Pulmonary artery endothelial cell (primary cell): Measurements from ENCODE around the gene KNDC1. TPM values are rescaled to one million over a fixed set of nuclear protein-coding genes. Genes with fewer than 3 reads are reported as not detected.
"Not testable (repeated sequence)": the region's sequence is repeated elsewhere in the genome, so short reads cannot be mapped to it uniquely, and the experiment has no call there.

Experiments
- DNase-seq: peaks from one replicate; pipeline ENCODE4 v3.0.0-alpha.2; 2011; ENCODE audit warnings: low read depth, low spot score
- total RNA-seq: library from RNA; depleted of rRNA; stranded (reverse); fragments of >200 nt; gene quantifications from 2 replicates; pipeline ENCODE4 v1.2.3, GENCODE V29; 2014

KNDC1 gene
- total RNA-seq, 1 donor from 2014 or later: not detected

DNA sequence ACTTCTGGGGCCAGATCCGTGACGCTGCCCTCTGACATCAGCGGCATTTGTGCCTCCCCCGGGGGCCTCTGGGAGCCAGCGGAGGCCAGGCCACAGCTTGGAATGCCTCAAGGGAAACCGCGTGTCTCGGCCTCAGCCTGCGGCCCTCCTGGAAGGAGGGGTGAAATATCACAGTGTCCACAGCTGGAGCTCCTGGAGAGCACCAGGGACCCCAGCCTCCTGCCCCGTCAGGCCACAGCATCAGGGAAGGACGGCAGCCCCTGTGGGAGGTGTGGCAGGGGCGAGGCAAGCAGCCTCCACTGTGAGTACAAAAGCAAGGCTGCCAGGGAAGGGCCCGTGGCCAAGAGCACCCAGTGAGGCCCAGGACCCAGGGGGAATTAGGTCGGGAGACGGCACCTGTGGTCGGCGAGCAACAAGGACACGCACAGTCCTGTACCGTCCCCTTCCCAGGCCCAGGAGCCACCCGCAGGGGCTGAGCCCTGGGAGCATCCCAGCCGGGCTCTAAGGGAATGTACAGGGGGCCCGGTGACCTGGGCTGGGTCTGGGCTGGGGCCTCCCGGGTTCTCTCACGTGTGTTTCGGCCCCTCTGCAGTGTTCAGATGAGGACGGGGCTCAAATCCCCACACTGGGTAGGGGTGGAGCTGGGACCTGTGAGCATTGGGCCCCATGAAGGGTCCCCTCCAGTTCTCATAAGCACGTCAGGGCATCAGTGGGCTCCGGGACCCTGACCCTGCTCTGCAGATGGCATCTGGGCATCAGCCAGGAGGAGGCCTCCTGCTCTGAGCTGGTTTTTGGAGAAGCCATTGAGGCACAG is 18.7 kb upstream of the KNDC1 start:
- DNase-seq: no peak

GRCh38 chr10:133141958-133142340 is 18.1 kb upstream of the KNDC1 start:
- no peak for DNase-seq

DNA sequence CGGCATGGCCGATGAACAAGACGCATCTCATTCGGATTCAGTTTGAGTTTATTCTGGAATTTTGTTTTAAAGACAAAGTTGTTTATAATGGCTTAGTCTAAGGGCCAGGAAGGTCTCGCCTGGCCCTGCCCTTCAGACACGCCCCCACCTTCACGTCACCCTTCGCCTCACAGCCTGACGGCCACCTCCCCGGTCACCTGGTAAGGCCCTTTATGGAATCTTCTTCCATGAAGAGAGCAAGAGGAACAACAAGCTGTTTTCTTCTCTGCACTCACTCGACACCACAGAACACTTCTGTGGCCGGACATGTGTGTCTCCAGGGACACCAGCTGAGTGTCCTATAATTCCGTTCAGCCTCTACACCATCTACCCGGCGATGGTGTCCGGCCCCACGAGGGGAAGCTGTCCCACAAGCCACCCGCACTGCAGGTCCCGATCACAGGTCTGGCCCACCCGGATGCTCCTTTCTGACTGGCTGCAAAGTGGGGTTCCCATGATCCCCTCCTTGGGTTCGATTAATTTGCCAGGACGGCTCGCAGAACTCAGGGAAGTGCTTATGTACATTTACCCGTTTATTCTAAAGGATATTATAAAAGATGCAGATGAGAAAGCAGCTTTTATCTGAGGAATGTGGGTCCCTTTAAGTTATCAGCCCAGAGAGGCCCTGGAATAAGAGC is 17.4 kb upstream of the KNDC1 start:
- DNase-seq: no peak

- no peak for DNase-seq
Measured at GRCh38 chr10:133143200-133143533, 16.9 kb upstream of the KNDC1 start.

DNA sequence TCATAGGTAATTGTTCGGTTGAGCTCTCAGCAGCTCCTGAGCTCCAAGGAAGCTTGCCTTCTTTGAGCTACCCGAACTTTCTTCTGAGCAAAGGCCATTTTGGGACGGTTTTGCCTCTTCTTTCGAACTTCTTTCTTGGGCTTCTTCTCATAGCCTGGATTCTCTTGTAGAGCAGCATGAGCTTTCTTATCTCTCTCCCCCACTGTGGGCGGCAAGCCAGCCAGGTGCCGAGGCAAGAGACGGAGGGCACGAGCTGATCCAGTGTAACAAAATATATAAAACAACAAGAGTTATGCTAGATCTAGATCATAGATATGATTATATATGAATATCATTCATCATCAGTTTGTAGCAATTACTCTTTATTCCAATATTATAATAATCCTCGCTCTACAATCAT is 16.5 kb upstream of the KNDC1 start:
- no peak for DNase-seq

- DNase-seq: no peak
Measured at GRCh38 chr10:133144771-133145170, 15.2 kb upstream of the KNDC1 start.

- DNase-seq: no peak
Measured at GRCh38 chr10:133150226-133150625, 9.8 kb upstream of the KNDC1 start.

- no peak for DNase-seq
Measured at GRCh38 chr10:133150656-133151055, 9.4 kb upstream of the KNDC1 start.

DNA sequence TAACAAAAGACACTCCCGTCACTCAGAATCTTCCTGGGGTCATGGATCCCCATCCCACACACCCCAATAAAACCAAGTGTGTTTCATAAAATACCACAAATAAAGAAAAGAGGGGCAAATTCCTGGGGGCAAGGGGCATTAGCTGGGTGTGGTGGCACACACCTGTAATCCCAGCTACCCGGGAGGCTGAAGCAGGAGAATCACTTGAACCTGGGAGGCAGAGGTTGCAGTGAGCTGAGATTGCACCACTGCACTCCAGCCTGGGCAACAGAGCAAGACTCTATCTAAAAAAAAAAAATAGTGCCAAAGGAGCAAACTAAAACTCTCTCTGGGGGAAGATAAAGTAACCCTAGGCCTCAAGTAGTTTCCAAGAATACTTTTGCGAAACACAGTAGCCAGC is 8.9 kb upstream of the KNDC1 start:
- not testable (repeated sequence) for DNase-seq

DNA sequence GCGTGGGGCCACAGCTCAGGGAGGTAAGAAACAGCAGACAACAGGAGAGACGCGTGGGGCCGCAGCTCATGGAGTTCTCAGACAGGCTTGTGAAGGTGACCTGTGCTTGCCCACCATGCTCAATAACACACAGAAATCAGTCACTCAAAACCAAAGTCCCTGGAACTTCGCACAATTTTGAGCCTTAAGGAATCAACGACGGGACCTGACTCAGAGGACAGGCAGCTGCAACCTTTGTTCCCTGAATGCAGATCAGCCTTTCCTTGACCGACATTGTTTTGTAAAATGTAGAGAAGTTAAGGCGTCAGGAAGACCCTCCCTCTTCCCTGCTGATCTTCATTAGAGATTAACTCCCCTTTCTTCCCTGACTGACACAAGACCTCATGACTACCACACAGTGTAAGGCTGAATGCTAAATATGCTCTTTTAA is 8.5 kb upstream of the KNDC1 start:
- no peak for DNase-seq

DNA sequence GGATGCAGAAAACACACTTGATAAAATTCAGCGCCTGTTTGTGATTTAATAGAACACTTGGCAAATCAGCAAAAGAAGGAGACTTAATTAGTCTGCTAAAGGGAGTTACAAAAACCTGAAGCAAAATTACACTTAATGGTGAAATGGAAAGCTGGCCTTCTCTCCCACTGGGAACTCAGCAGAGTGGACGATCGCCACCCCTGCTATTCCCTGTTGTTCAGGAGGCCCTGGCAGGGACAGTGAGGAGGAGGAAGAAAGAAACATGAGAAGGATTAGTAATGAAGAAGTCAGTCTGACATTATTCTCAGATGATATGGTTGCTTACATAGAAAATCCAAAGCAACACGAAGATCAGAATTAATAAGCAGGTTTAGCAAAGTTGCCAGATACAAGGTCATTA is 5.6 kb upstream of the KNDC1 start:
- DNase-seq: no peak

- no peak for DNase-seq
Measured at GRCh38 chr10:133154996-133155778, 4.8 kb upstream of the KNDC1 start.

GRCh38 chr10:133156674-133157579 is 3.1 kb upstream of the KNDC1 start:
- no peak for DNase-seq

DNA sequence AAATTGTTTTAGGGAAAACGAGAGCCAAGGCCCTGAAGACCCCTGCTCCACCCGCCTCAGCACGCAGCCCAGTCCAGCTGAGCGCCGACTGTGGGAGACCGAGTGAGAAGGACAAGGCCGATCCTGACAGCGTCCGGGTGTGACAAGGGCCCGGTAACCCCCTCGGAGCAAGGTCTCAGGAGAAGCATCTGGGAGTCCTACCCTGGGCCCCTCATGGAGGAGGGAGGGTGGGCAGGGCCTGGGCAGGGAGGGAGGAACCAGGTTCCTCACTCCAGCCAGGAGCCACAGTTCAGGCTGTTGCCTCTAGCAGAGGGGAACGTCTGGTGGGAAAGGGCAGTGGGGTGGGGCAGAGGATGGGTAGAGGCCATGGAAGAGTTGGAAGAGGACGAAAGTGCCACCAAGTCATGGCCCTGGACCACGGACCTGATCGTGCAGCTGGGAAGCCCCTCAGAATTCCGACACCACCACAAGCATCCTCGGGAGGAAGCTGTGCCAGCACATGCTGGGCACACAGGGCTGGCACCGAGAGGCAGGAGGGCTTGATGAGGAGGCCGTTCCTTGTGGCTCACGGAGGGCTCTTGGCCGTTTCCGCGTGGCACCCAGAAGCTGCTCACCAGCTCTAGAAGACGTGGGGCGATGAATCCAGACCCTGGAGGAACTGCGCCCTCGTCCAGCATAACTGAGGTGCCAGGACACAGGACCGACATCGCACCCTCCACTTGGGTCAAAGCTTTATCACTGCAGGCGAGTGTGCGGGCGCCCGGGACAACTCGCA is 2.2 kb upstream of the KNDC1 start:
- no peak for DNase-seq

GRCh38 chr10:133158437-133158755 is 1.6 kb upstream of the KNDC1 start:
- no peak for DNase-seq

DNA sequence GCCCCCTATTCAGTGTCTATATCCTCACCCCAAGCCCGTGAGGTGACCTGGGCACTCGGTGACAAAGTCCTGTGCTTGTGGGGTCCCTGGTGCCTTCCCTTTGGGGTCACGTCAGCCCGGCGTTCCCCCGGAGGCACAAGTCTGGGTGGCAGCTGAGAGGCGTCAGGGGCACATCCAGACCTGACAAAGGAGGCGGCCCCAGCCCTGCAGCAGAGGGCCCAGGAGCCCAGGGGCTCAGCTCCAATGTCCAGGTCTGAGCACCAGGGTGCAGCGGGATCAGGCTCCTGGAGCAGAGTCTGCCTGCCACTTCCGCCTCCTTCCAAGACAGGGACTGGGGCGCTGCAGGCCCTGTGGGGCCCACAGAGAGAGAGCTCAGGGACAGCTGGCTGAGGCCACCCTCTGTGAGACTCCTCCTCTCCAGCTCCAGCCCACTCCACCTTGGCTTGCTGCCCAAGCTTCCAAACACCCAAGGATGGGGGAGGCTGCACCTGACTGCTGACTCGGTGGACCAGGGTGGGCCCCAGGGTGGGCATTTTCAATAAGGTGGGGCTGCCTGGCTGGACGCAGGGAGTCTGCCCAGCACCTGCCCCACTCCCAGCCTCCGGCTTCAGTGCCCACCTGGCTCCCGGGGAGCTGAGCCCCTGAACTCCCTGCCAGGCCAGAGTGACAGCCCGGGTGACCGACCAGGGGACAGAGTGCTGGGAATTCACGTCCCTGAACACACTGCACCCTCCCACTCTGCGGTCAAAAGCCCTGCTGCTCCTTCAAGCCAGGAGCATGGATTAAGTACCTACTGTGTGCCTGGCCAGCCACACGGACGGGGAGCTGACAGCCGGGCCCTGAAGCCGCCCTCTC is 1.0 kb upstream of the KNDC1 start:
- DNase-seq: no peak

GRCh38 chr10:133159611-133159949 is 439 bp upstream of the KNDC1 start:
- no peak for DNase-seq

- no peak for DNase-seq
Measured at GRCh38 chr10:133160826-133161471, 930 bp downstream of the KNDC1 start.

GRCh38 chr10:133161486-133162109 is 1.6 kb downstream of the KNDC1 start:
- DNase-seq: no peak
